ENCODE data around the gene CANT1. TPM values are rescaled to one million over a fixed set of nuclear protein-coding genes. Genes with fewer than 3 reads are reported as not detected.

CANT1 gene
- total RNA-seq, 1 experiment from 2014 or later = 62.5 TPM

DNA sequence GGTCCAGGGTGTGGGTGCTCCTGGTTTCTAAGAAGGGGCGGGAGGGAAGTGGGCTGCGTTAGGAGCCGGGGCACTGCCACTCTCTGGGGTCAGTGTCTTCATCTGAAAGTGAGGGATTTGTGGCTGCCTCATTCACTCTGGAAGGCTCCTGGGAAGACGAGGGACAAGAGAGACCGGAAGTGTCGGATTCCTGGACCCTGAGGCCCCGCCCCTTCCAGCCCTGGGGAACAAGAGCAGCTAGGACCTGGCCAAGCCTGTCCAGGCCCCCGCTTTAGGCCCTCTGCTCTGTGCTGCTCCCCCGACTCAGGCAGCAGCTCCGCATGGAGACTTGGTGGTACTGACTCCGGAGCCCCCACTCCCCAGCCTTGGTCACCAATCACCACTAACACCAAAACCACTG lies 36.4 kb downstream of the CANT1 start:
- H3K4me1 Mint-ChIP-seq (ENCODE audit: insufficient read depth, unreplicated experiment) = peaks cover 14% of the 10 kb centered on the region
- TF ChIP-seq CTCF (IDR thresholded peaks at IDR 0.05; ENCODE audit: unreplicated experiment) = no peak
- POLR2A ChIA-PET = interaction anchor here (0.6 to 1.2 kb wide), 3 partner anchors 132 to 269 kb away, joined by 3 to 4 read pairs (median 3); no protein-coding TSS in a partner anchor
- BruUV-seq (replicated peaks) = no TSS peak
- peaks cover 30% of the 10 kb centered on the region for H3K36me3 Mint-ChIP-seq (ENCODE audit: insufficient read depth, unreplicated experiment)
- intact Hi-C loops (cut with micrococcal nuclease) = no loop called here
- H3K27ac Mint-ChIP-seq (ENCODE audit: low read depth, unreplicated experiment) = no peak overlapping the region
- CTCF ChIA-PET = interaction anchor here (1.1 to 6.6 kb wide), 2 partner anchors 8 to 109 kb away, joined by 3 to 126 read pairs; no protein-coding TSS in a partner anchor
- H3K9me3 Mint-ChIP-seq (ENCODE audit: unreplicated experiment) = no peaks in the 10 kb centered on the region
- H3K4me3 Mint-ChIP-seq (ENCODE audit: unreplicated experiment) = no peak overlapping the region
- DNase-seq (ENCODE audit: unreplicated experiment) = no peak
- no peaks in the 10 kb centered on the region for H3K27me3 Mint-ChIP-seq (ENCODE audit: insufficient read depth, unreplicated experiment)

DNA sequence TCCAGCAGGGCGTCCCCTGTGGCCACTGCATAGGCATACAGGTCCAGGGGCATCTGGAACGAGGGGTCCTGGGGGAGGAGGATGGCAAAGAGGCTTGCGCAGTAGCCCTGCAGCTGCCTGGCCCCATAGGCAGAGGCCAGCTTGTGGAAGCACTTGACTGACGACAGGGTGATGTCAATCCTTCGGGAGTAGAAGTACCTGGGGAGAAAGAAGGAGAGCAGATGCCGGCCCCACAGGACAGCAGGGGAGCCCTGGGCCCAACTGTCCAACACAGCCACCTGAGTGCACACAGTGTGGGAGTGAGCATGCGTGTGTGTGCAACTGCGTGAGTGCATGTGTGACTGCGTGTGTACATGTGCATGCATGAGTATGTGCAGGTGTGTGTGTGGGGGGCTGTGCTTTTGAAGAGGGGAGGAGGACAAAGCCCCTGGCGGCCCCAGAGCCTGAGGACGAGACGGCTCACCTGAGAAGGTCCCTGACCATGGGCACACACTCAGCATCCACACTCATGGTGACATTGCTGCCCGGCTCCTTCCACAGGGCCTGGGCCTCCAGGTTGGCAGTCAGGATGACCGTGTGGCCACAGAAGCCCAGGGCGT lies 37.0 kb downstream of the CANT1 start:
- no TSS peak for BruUV-seq (replicated peaks)
- no peaks in the 10 kb centered on the region for H3K9me3 Mint-ChIP-seq (ENCODE audit: unreplicated experiment)
- TF ChIP-seq CTCF (IDR thresholded peaks at IDR 0.05; ENCODE audit: unreplicated experiment) = no peak
- H3K4me3 Mint-ChIP-seq (ENCODE audit: unreplicated experiment) = no peak overlapping the region
- intact Hi-C loops (cut with micrococcal nuclease) = no loop called here
- POLR2A ChIA-PET = interaction anchor here (0.7 to 2.5 kb wide), 4 partner anchors 107 to 134 kb away, joined by 3 to 11 read pairs (median 6); no protein-coding TSS in a partner anchor
- peaks cover 11% of the 10 kb centered on the region for H3K4me1 Mint-ChIP-seq (ENCODE audit: insufficient read depth, unreplicated experiment)
- peaks cover 31% of the 10 kb centered on the region for H3K36me3 Mint-ChIP-seq (ENCODE audit: insufficient read depth, unreplicated experiment)
- no peak for DNase-seq (ENCODE audit: unreplicated experiment)
- H3K27ac Mint-ChIP-seq (ENCODE audit: low read depth, unreplicated experiment) = no peak overlapping the region
- CTCF ChIA-PET = interaction anchor here (1.0 to 6.6 kb wide), 11 partner anchors 8 to 131 kb away, joined by 3 to 126 read pairs (median 5); no protein-coding TSS in a partner anchor
- H3K27me3 Mint-ChIP-seq (ENCODE audit: insufficient read depth, unreplicated experiment) = no peaks in the 10 kb centered on the region

DNA sequence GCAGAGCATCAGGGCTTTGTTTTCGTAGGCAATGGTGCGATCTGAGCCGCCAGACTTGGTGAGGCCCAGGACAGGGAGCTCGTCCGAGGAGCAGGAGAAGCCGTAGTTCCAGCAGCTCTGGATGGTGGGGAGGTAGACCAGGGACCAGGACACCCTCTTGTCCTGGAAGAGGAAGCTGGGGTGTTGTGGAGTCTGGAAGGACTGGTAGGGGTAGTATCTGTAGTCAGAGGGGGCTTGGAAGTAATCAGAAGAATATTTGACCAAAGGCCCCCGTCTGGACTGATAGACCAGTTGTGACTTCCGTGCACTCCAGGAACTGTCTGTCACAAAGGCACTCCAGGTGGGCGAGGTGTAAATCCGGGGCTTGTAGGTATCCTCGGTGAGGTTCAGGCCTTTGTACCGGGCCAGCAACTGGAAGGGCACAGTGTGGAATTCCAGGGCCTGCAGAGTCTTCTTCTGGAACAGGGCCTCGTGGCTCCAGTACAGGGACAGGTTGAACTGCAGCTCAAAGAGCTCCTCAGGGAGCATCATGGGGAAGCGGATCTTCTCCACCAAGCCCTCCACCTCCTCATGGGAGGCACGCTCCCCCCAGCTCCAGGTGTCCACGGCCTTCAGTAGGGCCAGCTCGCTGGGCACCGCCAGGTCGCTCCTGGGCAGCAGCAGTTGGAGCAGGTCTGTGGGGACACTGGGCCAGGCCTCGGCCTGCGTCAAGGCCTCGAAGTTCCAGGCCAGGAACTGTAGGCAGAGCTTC lies 37.6 kb downstream of the CANT1 start:
- peaks cover 8% of the 10 kb centered on the region for H3K4me1 Mint-ChIP-seq (ENCODE audit: insufficient read depth, unreplicated experiment)
- BruUV-seq (replicated peaks) = no TSS peak
- no peak for DNase-seq (ENCODE audit: unreplicated experiment)
- ChIA-PET POLR2A (interaction anchor here (0.6 to 2.5 kb wide), 5 partner anchors 57 to 132 kb away, joined by 3 to 11 read pairs (median 4); no protein-coding TSS in a partner anchor), CTCF (interaction anchor here (0.5 to 6.6 kb wide), 28 partner anchors 9 to 890 kb away, joined by 3 to 126 read pairs (median 5); no protein-coding TSS in a partner anchor)
- no peak for TF ChIP-seq CTCF (IDR thresholded peaks at IDR 0.05; ENCODE audit: unreplicated experiment)
- no peaks in the 10 kb centered on the region for H3K27me3 Mint-ChIP-seq (ENCODE audit: insufficient read depth, unreplicated experiment)
- peaks cover 31% of the 10 kb centered on the region for H3K36me3 Mint-ChIP-seq (ENCODE audit: insufficient read depth, unreplicated experiment)
- no peak overlapping the region for H3K27ac Mint-ChIP-seq (ENCODE audit: low read depth, unreplicated experiment)
- intact Hi-C loops (cut with micrococcal nuclease) = loop anchor here (1.0 to 2.0 kb wide), 3 partner anchors 89 to 475 kb away; no protein-coding TSS in a partner anchor
- H3K4me3 Mint-ChIP-seq (ENCODE audit: unreplicated experiment) = no peak overlapping the region
- no peaks in the 10 kb centered on the region for H3K9me3 Mint-ChIP-seq (ENCODE audit: unreplicated experiment)

Measured in MCF 10A (cell line).